ENCODE results near the gene PUM1. TPM values are rescaled to one million over a fixed set of nuclear protein-coding genes. Genes with fewer than 3 reads are reported as not detected.

Gene PUM1
- total and polyA plus RNA-seq, 2 donors (not counting 3 experiments of a cell fraction or from before 2014, with no cell fraction given), result 94.7 to 124 TPM

DNA sequence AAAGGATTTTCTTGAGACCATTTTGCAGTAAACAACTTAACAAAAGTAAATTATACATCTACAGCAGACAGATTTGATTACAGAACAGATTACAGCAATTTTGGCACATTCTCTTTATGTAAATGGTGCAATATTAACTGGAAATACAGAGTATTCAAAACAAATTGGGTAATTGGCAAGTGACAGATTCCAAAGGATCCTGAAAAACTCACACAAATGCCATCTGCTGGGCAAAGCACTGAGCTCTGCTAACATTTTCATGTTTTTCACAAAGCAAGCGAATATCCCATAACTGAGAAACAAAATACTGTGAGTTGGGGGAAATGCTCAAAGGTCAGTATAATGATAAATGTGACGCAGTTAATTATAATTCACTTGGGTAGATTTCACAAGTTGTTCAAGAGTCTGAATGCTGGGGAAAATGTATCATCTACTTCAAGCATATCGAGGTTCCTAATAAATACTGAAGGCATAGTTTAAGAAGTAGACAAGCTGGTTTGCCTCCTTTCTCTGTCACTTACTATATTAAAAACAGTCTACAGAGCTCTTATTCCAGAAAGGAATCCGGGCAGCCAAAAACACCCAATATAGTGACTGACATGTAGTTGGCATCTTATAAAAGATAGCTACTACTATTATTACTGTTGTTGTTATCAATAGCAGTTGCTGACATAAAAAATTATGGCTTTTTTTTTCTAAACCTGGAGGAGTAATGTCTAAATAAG, 81.2 kb downstream of the PUM1 start:
- H3K9ac ChIP-seq (replicated peaks; ENCODE audit: extremely low read depth, insufficient read depth, low read length), result no peak overlapping the region
- H3K9me1 ChIP-seq (replicated peaks; ENCODE audit: control insufficient read depth, extremely low read depth, insufficient read depth, low read length), result no peaks in the 10 kb centered on the region
- POLR2A ChIA-PET, result no interaction called here
- no peaks in the 10 kb centered on the region for H3K4me1 ChIP-seq (ENCODE audit: control insufficient read depth, extremely low read depth, insufficient read depth, low read length)
- CTCF ChIA-PET, result interaction anchor here (1.0 to 1.1 kb wide), 2 partner anchors 10 kb away, joined by 3 to 4 read pairs; no protein-coding TSS in a partner anchor
- no peaks in the 10 kb centered on the region for H3K27me3 ChIP-seq (ENCODE audit: control insufficient read depth in 2 of 2, insufficient read depth in 2 of 2, low read length in 2 of 2)
- dilution Hi-C loops (cut with MboI; ENCODE audit: extremely low pct_ligation_motif_present, low sequenced_read_pairs) (no loop called here), intact Hi-C loops (cut with micrococcal nuclease) (no loop called here)
- H3K4me2 ChIP-seq (ENCODE audit: insufficient read depth, low read length), result no peak overlapping the region
- no TSS peak for BruUV-seq (replicated peaks)
- peaks cover 9% of the 10 kb centered on the region for H4K20me1 ChIP-seq (replicated peaks; ENCODE audit: control insufficient read depth, extremely low read depth, insufficient read depth, low read length)
- H3K79me2 ChIP-seq (ENCODE audit: control insufficient read depth, insufficient read depth, low read length), result peaks cover 90% of the 10 kb centered on the region
- DNase-seq (ENCODE audit: low read depth, low spot score) (no peak), FAIRE-seq (no peak)
- H3K4me3 ChIP-seq (replicated peaks in 1 of 3; ENCODE audit: insufficient read depth in 1 of 3, low read depth in 1 of 3, low read length in 3 of 3), result no peak overlapping the region
- no peaks in the 10 kb centered on the region for H3K9me3 ChIP-seq (replicated peaks; ENCODE audit: control insufficient read depth, insufficient read depth, low read length)
- TF ChIP-seq GATA2 (IDR thresholded peaks at IDR 0.05; ENCODE audit: insufficient read depth, insufficient read length, low read depth, low read length) (no peak), FOS (IDR thresholded peaks at IDR 0.05; ENCODE audit: borderline replicate concordance, insufficient read depth, low read length) (no peak), JUN (IDR thresholded peaks at IDR 0.05; ENCODE audit: borderline replicate concordance, insufficient read depth, insufficient read length, low read depth) (no peak), MYC (IDR thresholded peaks at IDR 0.05; ENCODE audit: low read depth, low read length) (no peak), POLR2A (IDR thresholded peaks at IDR 0.05; ENCODE audit: low read depth, low read length) (no peak), EZH2 (IDR thresholded peaks at IDR 0.05; ENCODE audit: borderline replicate concordance, low read depth, low read length, severe bottlenecking) (no peak), POLR2AphosphoS5 (IDR thresholded peaks at IDR 0.05; ENCODE audit: insufficient read depth, low read depth, low read length) (no peak)
- TF ChIP-seq, protein P1, sequence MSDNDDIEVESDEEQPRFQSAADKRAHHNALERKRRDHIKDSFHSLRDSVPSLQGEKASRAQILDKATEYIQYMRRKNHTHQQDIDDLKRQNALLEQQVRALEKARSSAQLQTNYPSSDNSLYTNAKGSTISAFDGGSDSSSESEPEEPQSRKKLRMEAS (IDR thresholded peaks at IDR 0.05; ENCODE audit: insufficient read depth, insufficient read length), result no peak
- TF ChIP-seq, protein P2, sequence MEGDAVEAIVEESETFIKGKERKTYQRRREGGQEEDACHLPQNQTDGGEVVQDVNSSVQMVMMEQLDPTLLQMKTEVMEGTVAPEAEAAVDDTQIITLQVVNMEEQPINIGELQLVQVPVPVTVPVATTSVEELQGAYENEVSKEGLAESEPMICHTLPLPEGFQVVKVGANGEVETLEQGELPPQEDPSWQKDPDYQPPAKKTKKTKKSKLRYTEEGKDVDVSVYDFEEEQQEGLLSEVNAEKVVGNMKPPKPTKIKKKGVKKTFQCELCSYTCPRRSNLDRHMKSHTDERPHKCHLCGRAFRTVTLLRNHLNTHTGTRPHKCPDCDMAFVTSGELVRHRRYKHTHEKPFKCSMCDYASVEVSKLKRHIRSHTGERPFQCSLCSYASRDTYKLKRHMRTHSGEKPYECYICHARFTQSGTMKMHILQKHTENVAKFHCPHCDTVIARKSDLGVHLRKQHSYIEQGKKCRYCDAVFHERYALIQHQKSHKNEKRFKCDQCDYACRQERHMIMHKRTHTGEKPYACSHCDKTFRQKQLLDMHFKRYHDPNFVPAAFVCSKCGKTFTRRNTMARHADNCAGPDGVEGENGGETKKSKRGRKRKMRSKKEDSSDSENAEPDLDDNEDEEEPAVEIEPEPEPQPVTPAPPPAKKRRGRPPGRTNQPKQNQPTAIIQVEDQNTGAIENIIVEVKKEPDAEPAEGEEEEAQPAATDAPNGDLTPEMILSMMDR (IDR thresholded peaks at IDR 0.05; ENCODE audit: extremely low read depth in 1 of 2, insufficient read depth in 1 of 2, low read depth in 1 of 2, low read length in 2 of 2), result no peak
- no peak overlapping the region for H3K27ac ChIP-seq (ENCODE audit: insufficient read depth, low read depth, low read length)
- H3K36me3 ChIP-seq (ENCODE audit: control insufficient read depth in 2 of 2, extremely low read depth in 1 of 2, insufficient read depth in 2 of 2, low read length in 2 of 2), result peaks cover 8 to 9% of the 10 kb centered on the region in 2 experiments
- no peak overlapping the region for H2AFZ ChIP-seq (ENCODE audit: low read depth, low read length)
